Ishikawa (cell line): Measurements from ENCODE around the gene HADHA.

ENCODE experiments used
- CEBPB ChIP-seq: IDR thresholded peaks from 2 replicates; pipeline ENCODE4 v1.6.1; 2012
- CREB1 ChIP-seq: IDR thresholded peaks from 2 replicates; pipeline ENCODE4 v1.6.1; 2012; ENCODE audit warnings: low read depth
- EGR1 ChIP-seq: IDR thresholded peaks from 2 replicates; pipeline ENCODE4 v1.6.1; 2012
- EP300 ChIP-seq: IDR thresholded peaks from 2 replicates; pipeline ENCODE4 v1.6.1; 2012; ENCODE audit warnings: borderline replicate concordance
- FOXM1 ChIP-seq: IDR thresholded peaks from 2 replicates; pipeline ENCODE4 v1.6.1; 2012; ENCODE audit warnings: low read depth, borderline replicate concordance
- MAX ChIP-seq: IDR thresholded peaks from 2 replicates; pipeline ENCODE4 v1.6.1; 2012
- NFIC ChIP-seq: IDR thresholded peaks from 2 replicates; pipeline ENCODE4 v1.6.1; 2012
- RAD21 ChIP-seq: IDR thresholded peaks from 2 replicates; pipeline ENCODE4 v1.6.1; 2012; ENCODE audit warnings: low read depth
- REST ChIP-seq: IDR thresholded peaks from 2 replicates; pipeline ENCODE4 v1.6.1; 2012; ENCODE audit warnings: low read depth, mild to moderate bottlenecking
- TAF1 ChIP-seq: IDR thresholded peaks from 2 replicates; pipeline ENCODE4 v1.6.1; 2012; ENCODE audit warnings: low read depth, mild to moderate bottlenecking
- TCF12 ChIP-seq: IDR thresholded peaks from 2 replicates; pipeline ENCODE4 v1.6.1; 2012; ENCODE audit warnings: low read depth
- TEAD4 ChIP-seq: IDR thresholded peaks from 2 replicates; pipeline ENCODE4 v1.6.1; 2012
- USF1 ChIP-seq: IDR thresholded peaks from 2 replicates; pipeline ENCODE4 v1.6.1; 2012
- YY1 ChIP-seq: IDR thresholded peaks from 2 replicates; pipeline ENCODE4 v1.6.1; 2012; ENCODE audit warnings: low read depth
- ZBTB7A ChIP-seq: IDR thresholded peaks from 2 replicates; pipeline ENCODE4 v1.6.1; 2012; ENCODE audit warnings: low read depth

The HADHA gene

GRCh38 chr2:26174691-26175465, 69.6 kb downstream of the HADHA start:
- TF ChIP-seq EGR1 (no peak), TEAD4 (no peak), CEBPB (no peak), YY1 (no peak), REST (peak; percentile 50)

- TF ChIP-seq NFIC (no peak), ZBTB7A (no peak), RAD21 (no peak), TCF12 (no peak)
Measured at GRCh38 chr2:26173776-26174482, 70.5 kb downstream of the HADHA start.

GRCh38 chr2:26172871-26173775, 71.3 kb downstream of the HADHA start, which contains the start of gene GAREM2:
GAREM2 (plus strand) TSS chr2:26173088; CDS start chr2:26173221, 133 bp downstream.
- TF ChIP-seq TEAD4 (no peak), USF1 (peak; percentile 69)

GRCh38 chr2:26172189-26172870, 72.1 kb downstream of the HADHA start:
- no peak for TF ChIP-seq FOXM1
- TF ChIP-seq USF1, result no peak
- TF ChIP-seq ZBTB7A, result peak; percentile 84
- no peak for TF ChIP-seq TEAD4
- TF ChIP-seq EP300, result no peak
- TF ChIP-seq MAX, result no peak
- no peak for TF ChIP-seq CREB1

- TF ChIP-seq TEAD4, result no peak
- no peak for TF ChIP-seq RAD21
- TF ChIP-seq TCF12, result no peak
- no peak for TF ChIP-seq MAX
- TF ChIP-seq REST, result no peak
- no peak for TF ChIP-seq USF1
- TF ChIP-seq FOXM1, result no peak
- TF ChIP-seq NFIC, result no peak
- TF ChIP-seq YY1, result no peak
- no peak for TF ChIP-seq TAF1
- TF ChIP-seq EGR1, result no peak
- no peak for TF ChIP-seq CREB1
- TF ChIP-seq CEBPB, result no peak
- TF ChIP-seq EP300, result no peak
Measured at GRCh38 chr2:26170795-26171194, 73.6 kb downstream of the HADHA start.
